Femur (tissue), 1 donor: ENCODE results near the gene MAT2B.

ENCODE experiments used
- DNase-seq: peaks from one replicate; pipeline ENCODE4 v3.0.0-alpha.2; 2017

MAT2B gene

GRCh38 chr5:163505368-163506094 is at the start of gene MAT2B:
MAT2B (plus strand) TSS chr5:163505619; CDS start chr5:163505687, 68 bp downstream.
- DNase-seq: peak; percentile 98

- no peak for DNase-seq
Measured at GRCh38 chr5:163456029-163456589, 49.3 kb upstream of the MAT2B start.

GRCh38 chr5:163456840-163457239 is 48.6 kb upstream of the MAT2B start:
- DNase-seq: no peak

GRCh38 chr5:163458778-163459385 is 46.5 kb upstream of the MAT2B start:
- no peak for DNase-seq

GRCh38 chr5:163459462-163459818 is 46.0 kb upstream of the MAT2B start:
- DNase-seq: no peak

DNA sequence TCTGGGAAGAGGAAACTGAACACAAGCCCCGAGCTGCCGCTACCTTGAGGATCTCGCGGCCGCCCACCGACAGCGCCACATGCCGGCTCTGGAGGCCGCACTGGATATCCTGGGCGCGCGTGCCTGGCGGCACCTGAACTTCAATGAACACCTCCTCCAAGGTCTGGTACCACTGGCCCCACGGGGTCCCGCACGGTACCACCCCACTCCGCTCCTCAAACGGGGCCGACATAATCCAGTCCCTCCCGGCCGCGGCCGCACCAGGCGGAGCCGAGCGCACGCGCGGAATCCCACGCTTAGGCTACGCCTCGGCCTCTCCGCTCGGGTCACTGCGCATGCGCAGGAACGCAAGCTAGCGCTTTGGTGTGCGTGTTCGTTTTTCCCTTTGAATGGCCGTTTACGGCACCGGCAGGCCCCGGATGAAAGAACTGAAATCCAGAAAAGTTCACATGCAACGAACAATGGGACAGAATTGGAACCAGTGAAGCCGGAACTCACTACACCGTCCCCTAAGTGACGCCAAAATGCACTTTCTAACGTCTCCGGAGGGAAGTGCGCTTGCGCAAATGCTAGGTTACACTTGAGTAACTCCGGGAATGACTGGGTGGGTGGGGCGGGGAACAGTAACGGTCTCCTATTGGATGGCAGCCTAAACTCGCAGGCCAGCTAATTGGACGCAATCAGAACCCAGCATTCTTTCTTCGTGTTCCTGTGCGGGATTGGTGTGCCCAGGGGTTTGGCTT is 45.4 kb upstream of the MAT2B start, which contains the start of gene NUDCD2:
NUDCD2 (minus strand) TSS at position 284 of the 743 bp plus-strand sequence; CDS start at position 232, 52 bp downstream.
- DNase-seq: peak; percentile 99

- no peak for DNase-seq
Measured at GRCh38 chr5:163460562-163461171, 44.8 kb upstream of the MAT2B start, which contains the start of gene HMMR. HMMR (plus strand) TSS chr5:163460632; CDS start chr5:163460693, 61 bp downstream.

DNA sequence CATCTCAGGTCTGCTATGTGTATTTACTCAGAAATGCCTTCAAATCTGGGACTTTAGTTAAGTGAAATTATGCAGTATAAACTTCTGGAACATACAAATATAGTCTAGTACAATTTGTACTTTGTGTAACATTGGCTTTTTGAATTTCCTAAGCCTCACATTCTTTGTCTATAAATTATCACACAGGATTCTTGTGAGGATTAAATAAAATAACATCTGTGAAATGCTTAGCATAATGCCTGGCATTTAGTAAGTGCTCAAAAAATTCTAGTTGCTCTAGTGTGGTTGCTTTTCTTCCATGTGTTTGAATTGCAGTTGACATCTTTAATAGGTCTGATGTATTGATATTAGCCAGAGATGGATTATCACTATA is 42.4 kb upstream of the MAT2B start:
- DNase-seq: no peak

GRCh38 chr5:163467682-163468081 is 37.7 kb upstream of the MAT2B start:
- no peak for DNase-seq

DNA sequence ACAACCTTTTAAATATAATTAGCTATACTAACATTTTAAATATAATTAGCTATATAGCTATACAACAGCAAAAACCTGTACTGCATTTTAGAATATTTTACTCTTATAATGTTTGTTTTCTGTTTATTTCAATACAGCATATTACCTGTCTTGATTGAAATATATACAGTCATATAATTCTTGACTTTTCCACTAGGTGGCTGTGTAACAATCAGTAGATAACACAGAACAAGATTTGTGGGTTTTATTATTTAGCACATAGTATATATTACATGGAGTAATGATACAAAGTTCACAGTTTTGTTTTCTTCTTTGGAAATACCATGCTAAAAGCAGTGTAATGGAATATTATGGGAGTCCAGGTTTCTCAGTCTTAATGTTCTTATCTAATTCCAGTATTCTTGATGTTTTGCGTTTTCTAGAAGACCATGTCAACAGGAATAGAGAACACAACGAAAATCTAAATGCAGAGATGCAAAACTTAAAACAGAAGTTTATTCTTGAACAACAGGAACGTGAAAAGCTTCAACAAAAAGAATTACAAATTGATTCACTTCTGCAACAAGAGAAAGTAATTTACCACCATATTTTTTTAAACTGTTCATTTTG is 31.7 kb upstream of the MAT2B start:
- DNase-seq: no peak

DNA sequence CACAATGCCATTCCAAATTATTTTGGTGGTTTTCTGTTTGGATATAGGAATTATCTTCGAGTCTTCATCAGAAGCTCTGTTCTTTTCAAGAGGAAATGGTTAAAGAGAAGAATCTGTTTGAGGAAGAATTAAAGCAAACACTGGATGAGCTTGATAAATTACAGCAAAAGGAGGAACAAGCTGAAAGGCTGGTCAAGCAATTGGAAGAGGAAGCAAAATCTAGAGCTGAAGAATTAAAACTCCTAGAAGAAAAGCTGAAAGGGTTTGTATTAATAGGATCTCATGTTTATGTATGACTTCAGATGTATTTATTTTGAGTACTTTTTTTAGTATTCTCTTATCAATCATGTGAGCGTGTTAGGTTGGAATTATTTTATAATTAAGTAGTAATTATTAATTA is 30.0 kb upstream of the MAT2B start:
- DNase-seq: no peak

DNA sequence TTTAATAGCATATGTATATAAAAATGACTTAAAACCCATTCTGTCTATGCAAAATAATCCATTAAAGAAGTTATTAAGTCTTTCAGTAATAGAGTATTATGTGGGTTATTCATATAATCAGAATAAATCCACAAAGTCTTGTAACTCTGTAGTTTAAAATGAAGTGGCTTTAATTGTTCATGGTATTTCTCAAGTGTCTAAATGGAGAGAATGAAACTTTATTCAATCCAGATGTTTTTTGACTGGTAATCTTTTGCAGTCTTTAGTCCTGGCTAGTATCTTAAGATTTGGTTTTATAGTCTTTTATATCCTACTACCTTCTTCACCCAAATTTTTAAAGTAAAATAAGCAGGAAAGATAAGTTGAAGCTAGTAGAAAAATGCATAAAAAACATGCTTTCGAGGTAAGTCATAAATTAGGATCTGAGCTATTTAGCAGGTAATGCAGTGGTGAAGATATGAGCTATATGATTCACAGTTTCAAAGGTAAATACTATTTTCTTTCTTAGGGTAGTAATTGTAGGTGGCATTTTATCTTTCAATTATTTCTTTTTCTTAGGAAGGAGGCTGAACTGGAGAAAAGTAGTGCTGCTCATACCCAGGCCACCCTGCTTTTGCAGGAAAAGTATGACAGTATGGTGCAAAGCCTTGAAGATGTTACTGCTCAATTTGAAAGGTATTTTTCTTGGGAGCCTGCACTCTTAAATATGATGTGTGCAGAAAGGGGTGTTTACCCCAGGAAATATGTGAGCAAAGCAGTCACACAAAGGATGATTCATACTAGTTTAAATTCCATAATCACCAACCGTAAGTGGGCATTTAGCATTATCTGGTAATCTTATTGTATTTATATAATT is 27.1 kb upstream of the MAT2B start:
- no peak for DNase-seq

DNA sequence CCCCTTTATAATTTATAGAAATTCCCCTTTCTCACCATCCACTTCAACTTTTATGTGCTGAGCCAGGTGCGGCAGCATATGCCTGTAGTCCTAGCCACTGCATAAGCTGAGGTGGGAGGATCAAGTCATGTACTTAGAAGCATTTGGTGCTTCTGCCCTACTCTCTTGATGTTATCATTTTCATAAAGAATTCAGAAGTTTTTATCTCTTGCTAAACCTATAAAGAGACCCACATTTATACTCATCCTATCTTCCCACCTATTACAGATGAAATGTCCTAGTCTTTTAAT is 26.5 kb upstream of the MAT2B start:
- no peak for DNase-seq

GRCh38 chr5:163489055-163489744 is 16.2 kb upstream of the MAT2B start:
- no peak for DNase-seq

DNA sequence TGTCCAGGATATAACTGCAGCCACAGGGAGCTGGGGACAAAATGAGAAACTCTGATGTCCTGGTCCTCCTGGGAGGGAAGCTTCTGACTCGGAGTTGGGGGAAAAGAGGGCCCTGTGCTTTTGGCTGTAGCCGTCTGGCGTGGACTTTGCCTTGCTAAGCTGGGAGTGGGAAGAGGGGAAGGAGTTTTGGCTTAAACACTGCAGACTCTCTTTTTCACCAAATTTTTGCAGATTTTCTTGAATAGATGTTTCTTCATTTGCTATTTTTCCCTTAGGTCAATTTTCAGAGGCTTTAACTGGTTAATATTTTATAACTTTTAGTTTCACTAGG is 15.7 kb upstream of the MAT2B start:
- DNase-seq: no peak

- no peak for DNase-seq
Measured at GRCh38 chr5:163496286-163496685, 9.1 kb upstream of the MAT2B start.

- no peak for DNase-seq
Measured at GRCh38 chr5:163497315-163497714, 8.1 kb upstream of the MAT2B start.

GRCh38 chr5:163498886-163499285 is 6.5 kb upstream of the MAT2B start:
- DNase-seq: no peak

DNA sequence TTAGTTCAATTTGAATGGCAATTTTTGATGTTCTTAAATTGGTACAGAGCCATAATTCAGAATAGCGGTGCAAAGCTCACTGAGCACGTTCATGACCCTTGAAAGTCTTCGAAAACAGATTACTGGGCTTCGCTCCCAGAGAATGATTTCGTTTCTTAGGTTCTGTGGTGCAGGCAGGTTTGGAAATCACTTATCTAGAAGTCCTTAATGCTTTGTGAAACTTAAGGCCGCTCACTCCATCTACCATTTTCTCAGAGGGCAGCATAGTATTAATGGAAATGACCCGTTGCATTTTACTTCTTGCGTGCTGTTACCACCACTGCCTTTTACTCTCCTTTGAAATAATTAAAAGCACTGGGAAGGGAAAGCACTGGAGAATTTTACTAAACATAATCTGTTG is 2.9 kb upstream of the MAT2B start:
- no peak for DNase-seq

GRCh38 chr5:163503106-163504078 is 2.0 kb upstream of the MAT2B start:
- peak; percentile 80 for DNase-seq
